SK-N-MC (cell line): Measurements from ENCODE around the gene ERC2.

Experiments used
- DNase-seq: peaks from one replicate; pipeline ENCODE4 v3.0.0-alpha.2; 2011; ENCODE audit warnings: low read depth, low spot score
- H3K27ac ChIP-seq: fragments of 200-600 bp; sonication (generic); 2 replicates; pipeline ENCODE4 v1.5.1; 2016; ENCODE audit warnings: mixed run types
- H3K36me3 ChIP-seq: fragments of 200-600 bp; sonication (generic); 2 replicates; pipeline ENCODE4 v1.6.1; 2017; ENCODE audit warnings: antibody characterized with exemption, low read length, mixed read lengths; ENCODE audit not compliant: insufficient read depth
- H3K4me3 ChIP-seq: fragments of 200-600 bp; sonication (generic); 2 replicates; pipeline ENCODE4 v1.5.1; 2016
- H3K9ac ChIP-seq: fragments of 200-600 bp; sonication (generic); 2 replicates; pipeline ENCODE4 v1.8.0; 2017; ENCODE audit warnings: mixed run types, mixed read lengths; ENCODE audit not compliant: insufficient read length
- H3K9me3 ChIP-seq: fragments of 200-600 bp; sonication (generic); 2 replicates; pipeline ENCODE4 v1.6.1; 2017; ENCODE audit warnings: low read depth, mild to moderate bottlenecking, antibody characterized with exemption, low read length, moderate library complexity, mixed read lengths
- EZH2 ChIP-seq: fragments of 200-600 bp; sonication (generic); IDR thresholded peaks from one replicate; pipeline ENCODE4 v1.6.1; 2017; ENCODE audit warnings: antibody characterized with exemption
- FOXP2 ChIP-seq: optimal IDR thresholded peaks from 2 replicates; pipeline ENCODE3; 2011; ENCODE audit warnings: mild to moderate bottlenecking, moderate library complexity; ENCODE audit not compliant: insufficient read depth; ENCODE audit errors: extremely low read length, control extremely low read depth
- POLR2AphosphoS5 ChIP-seq: IDR thresholded peaks from 2 replicates; pipeline ENCODE4 v1.6.1; 2012; ENCODE audit warnings: mild to moderate bottlenecking, low read depth, low read length, borderline replicate concordance

Gene ERC2

GRCh38 chr3:55812394-55813013 is 655.8 kb downstream of the ERC2 start:
- H3K9me3 ChIP-seq = no peaks in the 10 kb centered on the region
- DNase-seq = no peak
- H3K4me3 ChIP-seq = no peak overlapping the region
- H3K36me3 ChIP-seq = no peaks in the 10 kb centered on the region
- no peak overlapping the region for H3K9ac ChIP-seq
- no peak overlapping the region for H3K27ac ChIP-seq
- TF ChIP-seq POLR2AphosphoS5 (no peak), FOXP2 (no peak), EZH2 (no peak)

GRCh38 chr3:55807210-55807609 is 661.1 kb downstream of the ERC2 start:
- no peak for DNase-seq
- H3K27ac ChIP-seq = no peak overlapping the region
- no peaks in the 10 kb centered on the region for H3K9me3 ChIP-seq
- H3K4me3 ChIP-seq = no peak overlapping the region
- H3K36me3 ChIP-seq = no peaks in the 10 kb centered on the region
- no peak overlapping the region for H3K9ac ChIP-seq
- TF ChIP-seq EZH2 = no peak
- TF ChIP-seq POLR2AphosphoS5 = no peak
- no peak for TF ChIP-seq FOXP2

GRCh38 chr3:55805169-55805568 is 663.1 kb downstream of the ERC2 start:
- Histone ChIP-seq H3K36me3 (no peaks in the 10 kb centered on the region), H3K9ac (no peak overlapping the region), H3K4me3 (no peak overlapping the region), H3K27ac (no peak overlapping the region), H3K9me3 (no peaks in the 10 kb centered on the region)
- no peak for DNase-seq
- TF ChIP-seq POLR2AphosphoS5 (no peak), EZH2 (no peak), FOXP2 (no peak)

GRCh38 chr3:55804170-55805095 is 663.8 kb downstream of the ERC2 start:
- Histone ChIP-seq H3K27ac (no peak overlapping the region), H3K4me3 (no peak overlapping the region), H3K9ac (no peak overlapping the region), H3K36me3 (no peaks in the 10 kb centered on the region), H3K9me3 (no peaks in the 10 kb centered on the region)
- DNase-seq = no peak
- TF ChIP-seq EZH2 (no peak), FOXP2 (no peak), POLR2AphosphoS5 (no peak)

DNA sequence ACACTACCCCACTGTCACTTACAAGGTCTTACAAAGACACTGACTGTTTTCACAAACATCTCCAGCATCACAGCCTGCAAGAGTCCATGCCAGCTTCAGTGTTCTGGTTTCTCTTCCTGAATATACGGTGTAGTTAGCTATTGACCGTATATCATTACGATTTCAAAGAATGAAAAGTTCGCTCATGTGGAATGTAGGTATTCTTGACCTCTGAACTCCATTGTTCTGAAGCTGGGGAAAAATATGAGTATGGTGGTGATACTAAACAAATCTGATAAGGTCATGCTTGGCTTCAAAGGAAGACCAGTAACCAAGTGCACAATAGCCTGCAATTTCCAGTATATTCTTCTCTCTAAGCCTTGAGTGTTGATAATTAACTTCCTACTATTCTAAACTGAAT is 665.5 kb downstream of the ERC2 start:
- H3K36me3 ChIP-seq = no peaks in the 10 kb centered on the region
- TF ChIP-seq POLR2AphosphoS5 (no peak), FOXP2 (no peak), EZH2 (no peak)
- H3K4me3 ChIP-seq = no peak overlapping the region
- DNase-seq = no peak
- no peak overlapping the region for H3K9ac ChIP-seq
- H3K27ac ChIP-seq = no peak overlapping the region
- H3K9me3 ChIP-seq = no peaks in the 10 kb centered on the region

DNA sequence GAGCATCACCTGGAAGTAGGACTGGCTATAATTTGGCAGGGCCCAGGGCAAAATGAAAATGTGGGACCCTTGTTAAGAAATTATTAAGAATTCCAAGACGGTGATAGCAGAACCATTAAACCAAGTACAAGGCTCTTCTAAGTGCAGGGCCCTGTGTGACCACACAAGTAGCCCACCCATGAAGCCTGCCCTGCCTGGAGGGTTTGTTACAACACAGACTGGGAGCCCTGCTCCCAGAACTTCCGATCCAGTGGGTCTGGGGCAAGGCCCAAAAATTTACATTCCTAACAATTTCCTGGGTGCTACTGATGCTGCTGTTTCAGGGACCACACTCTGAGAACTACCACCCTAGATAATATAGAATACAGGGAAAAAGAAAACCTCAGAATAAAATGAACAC is 666.6 kb downstream of the ERC2 start:
- no peak for DNase-seq
- no peak overlapping the region for H3K9ac ChIP-seq
- no peak overlapping the region for H3K4me3 ChIP-seq
- no peaks in the 10 kb centered on the region for H3K9me3 ChIP-seq
- no peaks in the 10 kb centered on the region for H3K36me3 ChIP-seq
- H3K27ac ChIP-seq = no peak overlapping the region
- no peak for TF ChIP-seq POLR2AphosphoS5
- TF ChIP-seq FOXP2 = no peak
- no peak for TF ChIP-seq EZH2

DNA sequence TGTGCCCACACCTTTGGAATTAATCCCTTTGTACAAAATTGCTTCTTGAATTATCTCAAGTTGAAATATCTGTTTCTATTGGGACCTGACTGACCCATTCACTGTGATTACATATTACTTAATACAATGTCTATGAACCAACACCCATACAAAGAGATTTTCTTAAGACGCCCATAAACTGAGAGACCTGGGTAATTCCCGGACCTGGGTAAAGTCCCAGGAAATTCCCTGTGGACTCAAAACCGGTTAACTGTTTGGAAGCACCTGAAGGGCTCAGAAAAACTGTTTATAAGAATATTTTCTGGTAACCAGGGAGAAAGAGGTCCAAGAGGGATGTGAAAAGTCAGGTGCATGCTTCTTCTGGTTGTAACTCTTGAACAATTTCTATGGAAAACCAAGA is 667.2 kb downstream of the ERC2 start:
- H3K9ac ChIP-seq = no peak overlapping the region
- no peak for DNase-seq
- no peaks in the 10 kb centered on the region for H3K36me3 ChIP-seq
- no peak overlapping the region for H3K27ac ChIP-seq
- TF ChIP-seq FOXP2 (no peak), POLR2AphosphoS5 (no peak), EZH2 (no peak)
- H3K9me3 ChIP-seq = no peaks in the 10 kb centered on the region
- no peak overlapping the region for H3K4me3 ChIP-seq

DNA sequence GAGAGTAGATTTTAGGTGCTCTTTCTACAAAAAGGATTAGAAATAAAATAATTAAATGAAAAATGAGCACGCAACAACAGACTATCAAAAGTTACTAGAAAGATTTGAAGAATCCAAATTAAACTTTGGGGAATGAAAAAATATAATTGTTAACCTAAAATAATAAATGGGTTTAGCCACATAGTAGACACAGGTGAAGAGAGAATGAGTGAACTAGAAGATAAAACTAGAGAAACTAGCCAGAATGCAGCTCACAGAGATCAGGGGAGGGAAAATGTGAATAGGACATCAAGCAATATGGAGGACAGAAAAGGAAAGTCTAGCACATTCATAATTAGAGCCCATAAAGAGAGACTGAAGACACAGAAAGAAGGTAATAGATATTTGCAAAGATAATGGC is 670.5 kb downstream of the ERC2 start:
- DNase-seq = no peak
- H3K27ac ChIP-seq = no peak overlapping the region
- no peaks in the 10 kb centered on the region for H3K36me3 ChIP-seq
- no peak for TF ChIP-seq POLR2AphosphoS5
- TF ChIP-seq EZH2 = no peak
- TF ChIP-seq FOXP2 = no peak
- H3K9ac ChIP-seq = no peak overlapping the region
- H3K9me3 ChIP-seq = no peaks in the 10 kb centered on the region
- H3K4me3 ChIP-seq = no peak overlapping the region
